ENCODE measurements around the gene UBXN10. TPM values are rescaled to one million over a fixed set of nuclear protein-coding genes. Genes with fewer than 3 reads are reported as not detected.
A peak's percentile ranks its signal among the peaks of the same experiment; 100 is the strongest.

The UBXN10 gene
- total RNA-seq, 1 donor from 2014 or later: 0.87 TPM

DNA sequence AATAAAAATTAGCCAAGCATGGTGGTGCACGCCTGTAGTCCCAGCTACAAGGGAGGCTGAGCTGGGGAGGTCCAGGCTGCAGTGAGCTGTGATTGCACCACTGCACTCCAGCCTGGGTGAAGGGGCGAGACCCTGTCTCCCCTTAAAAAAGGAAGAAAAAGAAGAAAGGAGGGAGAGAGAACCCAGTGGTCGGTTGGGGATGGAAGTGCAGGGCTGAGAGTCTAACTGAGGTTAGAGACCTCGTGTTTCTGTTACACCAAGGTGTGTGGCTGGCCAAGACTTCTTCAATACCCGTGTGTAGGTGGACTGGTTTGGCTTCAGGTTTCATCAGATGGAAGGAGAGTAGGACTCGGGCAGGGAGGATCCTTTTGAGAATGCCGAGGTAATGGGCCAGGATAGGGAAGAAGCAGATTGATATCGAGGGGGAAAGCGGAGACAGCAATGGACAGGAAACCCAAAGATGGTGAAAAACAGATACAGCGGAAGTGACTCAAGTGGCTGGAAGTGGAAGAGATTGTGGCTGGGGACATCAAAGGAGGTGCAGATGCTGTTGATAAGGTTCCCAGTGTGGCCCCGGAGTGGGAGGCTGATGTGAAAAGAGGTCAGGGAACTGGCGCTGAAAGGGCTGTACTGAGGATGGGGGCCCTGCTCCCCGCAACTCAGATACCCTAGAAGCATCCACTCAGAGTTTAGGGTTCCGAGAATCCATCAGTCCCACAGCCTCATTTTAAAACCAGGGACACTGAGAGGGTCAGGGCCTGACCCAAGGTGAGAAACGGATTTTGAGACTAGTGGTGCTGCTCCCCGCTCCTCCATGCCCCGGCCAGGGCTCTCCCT, 681 bp upstream of the UBXN10 start:
- no peak for ATAC-seq
- H3K4me3 ChIP-seq: peak overlapping the region; percentile 49
- H3K36me3 ChIP-seq: no peaks in the 10 kb centered on the region
- TF ChIP-seq, protein P1, sequence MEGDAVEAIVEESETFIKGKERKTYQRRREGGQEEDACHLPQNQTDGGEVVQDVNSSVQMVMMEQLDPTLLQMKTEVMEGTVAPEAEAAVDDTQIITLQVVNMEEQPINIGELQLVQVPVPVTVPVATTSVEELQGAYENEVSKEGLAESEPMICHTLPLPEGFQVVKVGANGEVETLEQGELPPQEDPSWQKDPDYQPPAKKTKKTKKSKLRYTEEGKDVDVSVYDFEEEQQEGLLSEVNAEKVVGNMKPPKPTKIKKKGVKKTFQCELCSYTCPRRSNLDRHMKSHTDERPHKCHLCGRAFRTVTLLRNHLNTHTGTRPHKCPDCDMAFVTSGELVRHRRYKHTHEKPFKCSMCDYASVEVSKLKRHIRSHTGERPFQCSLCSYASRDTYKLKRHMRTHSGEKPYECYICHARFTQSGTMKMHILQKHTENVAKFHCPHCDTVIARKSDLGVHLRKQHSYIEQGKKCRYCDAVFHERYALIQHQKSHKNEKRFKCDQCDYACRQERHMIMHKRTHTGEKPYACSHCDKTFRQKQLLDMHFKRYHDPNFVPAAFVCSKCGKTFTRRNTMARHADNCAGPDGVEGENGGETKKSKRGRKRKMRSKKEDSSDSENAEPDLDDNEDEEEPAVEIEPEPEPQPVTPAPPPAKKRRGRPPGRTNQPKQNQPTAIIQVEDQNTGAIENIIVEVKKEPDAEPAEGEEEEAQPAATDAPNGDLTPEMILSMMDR (IDR thresholded peaks at IDR 0.05): no peak
- intact Hi-C loops (cut with DNase I): no loop called here
- H3K27me3 ChIP-seq: no peaks in the 10 kb centered on the region
- peaks cover 19% of the 10 kb centered on the region for H3K4me1 ChIP-seq
- no peak for DNase-seq
- H3K9me3 ChIP-seq: no peaks in the 10 kb centered on the region
- peak overlapping the region; percentile 66 for H3K27ac ChIP-seq

DNA sequence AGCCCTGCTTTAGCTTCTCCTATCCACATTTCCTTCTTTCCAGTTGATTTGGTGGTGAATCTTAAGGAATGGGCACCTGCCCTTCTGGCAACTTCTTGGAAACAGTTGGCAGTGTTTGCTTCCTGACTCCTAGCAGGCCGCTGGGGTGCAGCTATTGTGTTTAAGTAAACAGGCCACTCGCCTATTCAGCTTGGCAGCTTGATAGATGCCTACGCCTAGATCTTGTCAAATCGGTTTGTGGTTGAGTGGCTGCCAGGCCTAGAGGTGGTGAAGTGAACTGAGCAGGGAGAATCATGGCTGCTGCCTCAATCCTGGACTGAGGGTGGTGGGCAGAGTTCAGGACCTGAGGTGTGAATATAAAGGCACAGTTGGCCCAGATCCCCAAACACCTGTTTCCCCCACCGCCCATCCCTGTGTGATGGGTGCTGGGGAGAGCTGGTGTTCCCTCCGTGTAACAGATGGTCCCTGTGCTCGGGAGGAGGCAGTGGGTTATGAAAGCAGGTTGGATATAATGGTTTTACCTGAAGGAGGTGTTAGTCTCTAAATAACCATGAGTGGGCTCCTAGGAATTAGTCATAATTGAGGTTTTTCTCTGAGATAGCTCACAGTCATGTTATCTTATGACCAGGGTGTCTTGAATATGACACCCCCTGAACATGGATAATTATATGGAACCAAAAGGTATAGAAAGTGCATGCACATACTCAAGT, 1.4 kb downstream of the UBXN10 start:
- no peaks in the 10 kb centered on the region for H3K9me3 ChIP-seq
- no peaks in the 10 kb centered on the region for H3K36me3 ChIP-seq
- H3K27me3 ChIP-seq: no peaks in the 10 kb centered on the region
- intact Hi-C loops (cut with DNase I): no loop called here
- peaks cover 19% of the 10 kb centered on the region for H3K4me1 ChIP-seq
- ATAC-seq (peak; percentile 49), DNase-seq (no peak)
- no peak overlapping the region for H3K27ac ChIP-seq
- H3K4me3 ChIP-seq: no peak overlapping the region
- TF ChIP-seq, protein P1 (IDR thresholded peaks at IDR 0.05): no peak

DNA sequence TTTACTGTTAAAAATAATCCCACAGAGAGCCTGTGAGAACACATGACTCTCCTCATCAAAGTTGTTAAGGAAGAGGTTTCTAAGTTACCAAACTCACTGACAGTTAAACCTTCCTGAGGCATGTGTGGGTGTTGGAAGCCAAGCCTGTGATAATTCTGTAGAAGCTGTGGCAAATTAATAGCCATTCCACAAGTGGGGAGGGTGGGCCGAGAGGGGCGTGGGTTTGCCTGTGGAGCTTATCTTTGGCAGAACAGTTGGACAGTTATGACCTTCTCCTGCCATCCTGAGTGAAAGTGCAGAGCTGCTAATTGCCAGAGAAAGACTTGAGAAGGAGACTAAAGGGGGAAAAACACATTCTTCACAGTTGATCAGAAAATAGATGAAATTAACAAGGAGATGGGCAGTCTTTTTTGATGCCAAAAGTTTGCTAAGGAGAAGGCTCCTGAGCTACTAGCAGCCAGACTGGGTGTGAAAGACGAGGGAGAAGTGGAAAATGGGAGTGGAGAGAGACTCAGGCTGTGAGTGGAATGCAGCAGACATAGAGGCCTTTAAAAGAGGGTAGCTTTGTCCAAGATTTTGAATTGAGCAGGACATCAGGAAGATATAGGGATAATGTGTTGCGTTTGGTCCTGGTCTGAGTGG, 2.0 kb downstream of the UBXN10 start:
- TF ChIP-seq, protein P1 (IDR thresholded peaks at IDR 0.05): no peak
- H3K27me3 ChIP-seq: no peaks in the 10 kb centered on the region
- no peaks in the 10 kb centered on the region for H3K9me3 ChIP-seq
- no peak overlapping the region for H3K27ac ChIP-seq
- intact Hi-C loops (cut with DNase I): no loop called here
- DNase-seq (no peak), ATAC-seq (no peak)
- H3K36me3 ChIP-seq: no peaks in the 10 kb centered on the region
- H3K4me1 ChIP-seq: peaks cover 23% of the 10 kb centered on the region
- H3K4me3 ChIP-seq: no peak overlapping the region

DNA sequence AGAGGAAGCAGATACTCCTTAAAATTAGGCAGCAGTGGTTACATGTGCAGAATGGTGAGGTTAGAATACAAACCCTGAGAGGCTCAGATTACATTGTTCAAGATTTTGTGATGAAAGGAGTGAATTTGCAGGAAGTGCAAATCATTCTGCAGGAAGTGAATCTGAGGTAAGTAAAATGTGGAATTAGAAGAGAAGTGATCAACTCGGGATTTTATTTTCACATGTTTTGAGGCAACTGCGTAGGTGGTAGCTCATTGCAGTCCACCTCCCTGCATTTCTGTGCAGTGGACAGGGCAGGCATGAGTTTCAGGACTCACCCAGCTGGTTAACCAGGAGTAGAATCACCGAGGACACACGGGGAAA, 2.5 kb downstream of the UBXN10 start:
- intact Hi-C loops (cut with DNase I): no loop called here
- ATAC-seq (no peak), DNase-seq (no peak)
- Histone ChIP-seq H3K4me1 (peaks cover 23% of the 10 kb centered on the region), H3K4me3 (no peak overlapping the region), H3K27ac (no peak overlapping the region), H3K9me3 (no peaks in the 10 kb centered on the region), H3K36me3 (no peaks in the 10 kb centered on the region), H3K27me3 (no peaks in the 10 kb centered on the region)
- TF ChIP-seq, protein P1 (IDR thresholded peaks at IDR 0.05): no peak

DNA sequence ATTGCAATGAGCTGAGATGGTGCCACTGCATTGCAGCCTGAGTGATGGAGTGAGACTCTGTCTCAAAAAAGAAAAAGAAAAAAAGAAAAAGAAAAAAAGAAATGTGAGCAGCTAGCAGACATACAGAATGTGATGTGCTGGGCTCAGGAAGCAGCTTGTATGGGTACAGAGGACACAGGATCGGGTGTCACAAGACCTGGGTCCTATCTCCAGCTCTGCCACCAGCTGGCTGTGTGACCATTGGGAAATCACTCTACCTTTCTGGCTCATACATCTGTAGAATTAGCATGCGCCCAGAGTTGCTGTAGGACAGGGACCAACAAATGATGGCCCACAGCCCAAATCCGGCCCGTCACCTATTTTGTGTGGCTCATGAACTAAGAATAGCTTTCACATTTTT, 3.8 kb downstream of the UBXN10 start:
- Histone ChIP-seq H3K27me3 (no peaks in the 10 kb centered on the region), H3K9me3 (no peaks in the 10 kb centered on the region), H3K4me1 (peaks cover 23% of the 10 kb centered on the region), H3K36me3 (no peaks in the 10 kb centered on the region), H3K4me3 (no peak overlapping the region), H3K27ac (no peak overlapping the region)
- DNase-seq (no peak), ATAC-seq (no peak)
- intact Hi-C loops (cut with DNase I): no loop called here
- TF ChIP-seq, protein P1 (IDR thresholded peaks at IDR 0.05): no peak

All from upper lobe of right lung (tissue), 1 donor.